WERI-Rb-1 (cell line): ENCODE measurements around the gene CORO2A.

ENCODE experiments used
- DNase-seq: peaks from one replicate; pipeline ENCODE4 v3.0.0-alpha.2; 2020
- H3K27ac ChIP-seq: fragments of 250-450 bp; sonication (Bioruptor Pico); 2 replicates; pipeline ENCODE4 v1.5.1; 2020; ENCODE audit warnings: mild to moderate bottlenecking, moderate library complexity
- H3K27me3 ChIP-seq: fragments of 250-450 bp; sonication (Bioruptor Pico); 2 replicates; pipeline ENCODE4 v1.5.1; 2021; ENCODE audit warnings: mild to moderate bottlenecking, low read depth, moderate library complexity; ENCODE audit not compliant: insufficient read depth, severe bottlenecking
- H3K36me3 ChIP-seq: fragments of 250-450 bp; sonication (Bioruptor Pico); 2 replicates; pipeline ENCODE4 v1.5.1; 2020; ENCODE audit warnings: mild to moderate bottlenecking, moderate library complexity
- H3K4me3 ChIP-seq: 2 replicates; pipeline ENCODE4 v1.5.1; 2011; ENCODE audit warnings: low read depth, mild to moderate bottlenecking, control low read depth, low read length
- H3K9me3 ChIP-seq: fragments of 250-450 bp; sonication (Bioruptor Pico); 2 replicates; pipeline ENCODE4 v1.5.1; 2021; ENCODE audit warnings: mild to moderate bottlenecking, moderate library complexity; ENCODE audit not compliant: severe bottlenecking
- TF ChIP-seq, protein P1 (sequence below): IDR thresholded peaks from 2 replicates; pipeline ENCODE4 v1.5.1; 2011; ENCODE audit warnings: low read depth, mild to moderate bottlenecking, control low read depth, inconsistent platforms, low read length

CORO2A gene

DNA sequence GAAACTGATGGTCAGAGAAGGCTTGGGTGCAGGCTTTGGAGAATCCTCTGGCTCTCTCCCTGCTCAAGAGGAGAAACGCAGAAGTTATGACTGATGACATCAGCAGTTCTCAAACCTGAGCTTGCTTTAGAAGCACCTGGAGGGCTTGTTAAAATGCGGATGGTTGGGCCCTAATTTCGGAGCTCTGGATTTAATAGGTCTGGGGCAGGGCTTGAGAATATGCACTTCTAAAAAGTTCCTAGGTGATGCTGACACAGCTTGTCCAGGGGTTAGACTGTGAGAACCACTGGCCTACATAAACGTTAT, 36.6 kb upstream of the CORO2A start:
- H3K27me3 ChIP-seq, result no peaks in the 10 kb centered on the region
- no peaks in the 10 kb centered on the region for H3K9me3 ChIP-seq
- peaks cover 24% of the 10 kb centered on the region for H3K36me3 ChIP-seq
- H3K4me3 ChIP-seq, result no peak overlapping the region
- TF ChIP-seq, protein P1, sequence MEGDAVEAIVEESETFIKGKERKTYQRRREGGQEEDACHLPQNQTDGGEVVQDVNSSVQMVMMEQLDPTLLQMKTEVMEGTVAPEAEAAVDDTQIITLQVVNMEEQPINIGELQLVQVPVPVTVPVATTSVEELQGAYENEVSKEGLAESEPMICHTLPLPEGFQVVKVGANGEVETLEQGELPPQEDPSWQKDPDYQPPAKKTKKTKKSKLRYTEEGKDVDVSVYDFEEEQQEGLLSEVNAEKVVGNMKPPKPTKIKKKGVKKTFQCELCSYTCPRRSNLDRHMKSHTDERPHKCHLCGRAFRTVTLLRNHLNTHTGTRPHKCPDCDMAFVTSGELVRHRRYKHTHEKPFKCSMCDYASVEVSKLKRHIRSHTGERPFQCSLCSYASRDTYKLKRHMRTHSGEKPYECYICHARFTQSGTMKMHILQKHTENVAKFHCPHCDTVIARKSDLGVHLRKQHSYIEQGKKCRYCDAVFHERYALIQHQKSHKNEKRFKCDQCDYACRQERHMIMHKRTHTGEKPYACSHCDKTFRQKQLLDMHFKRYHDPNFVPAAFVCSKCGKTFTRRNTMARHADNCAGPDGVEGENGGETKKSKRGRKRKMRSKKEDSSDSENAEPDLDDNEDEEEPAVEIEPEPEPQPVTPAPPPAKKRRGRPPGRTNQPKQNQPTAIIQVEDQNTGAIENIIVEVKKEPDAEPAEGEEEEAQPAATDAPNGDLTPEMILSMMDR, result no peak
- no peak for DNase-seq
- no peak overlapping the region for H3K27ac ChIP-seq

DNA sequence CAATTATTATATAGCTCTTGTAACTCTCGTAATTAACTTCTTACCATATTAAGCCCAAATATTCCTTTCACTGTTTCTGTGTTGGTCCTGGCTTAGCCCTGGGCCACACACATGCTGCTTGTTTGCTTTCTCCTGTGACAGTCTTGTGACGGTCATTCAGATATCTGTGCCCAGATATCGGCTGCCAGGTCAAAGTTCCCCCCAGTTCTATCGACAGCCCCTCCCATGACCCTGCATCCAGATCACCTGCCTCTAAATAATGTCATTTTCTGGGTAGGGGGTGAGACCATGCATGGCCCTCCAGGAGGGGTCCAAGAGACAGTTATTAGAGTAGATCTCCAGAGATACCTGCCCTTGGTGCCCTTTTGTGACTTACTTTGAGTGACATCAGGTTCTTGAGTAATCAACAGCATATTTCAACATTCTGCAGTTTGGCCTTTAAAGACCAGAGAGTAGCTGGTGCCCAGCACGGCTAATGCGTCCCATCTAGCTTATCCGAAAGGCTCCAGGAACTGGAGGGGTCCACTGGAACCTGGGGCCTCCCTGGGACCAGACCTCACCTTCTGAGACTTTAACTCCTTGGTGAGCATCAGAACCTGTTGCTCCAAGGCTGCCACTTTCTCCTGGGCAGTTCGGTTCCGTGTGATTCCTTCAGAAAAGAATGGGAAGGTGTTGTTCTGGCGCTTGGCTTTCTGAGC, 36.1 kb upstream of the CORO2A start:
- H3K27me3 ChIP-seq, result no peaks in the 10 kb centered on the region
- peaks cover 24% of the 10 kb centered on the region for H3K36me3 ChIP-seq
- H3K27ac ChIP-seq, result peak overlapping the region; percentile 13; the same call in 1 of the 2 replicates
- no peak for DNase-seq
- TF ChIP-seq, protein P1, result no peak
- no peaks in the 10 kb centered on the region for H3K9me3 ChIP-seq
- no peak overlapping the region for H3K4me3 ChIP-seq

DNA sequence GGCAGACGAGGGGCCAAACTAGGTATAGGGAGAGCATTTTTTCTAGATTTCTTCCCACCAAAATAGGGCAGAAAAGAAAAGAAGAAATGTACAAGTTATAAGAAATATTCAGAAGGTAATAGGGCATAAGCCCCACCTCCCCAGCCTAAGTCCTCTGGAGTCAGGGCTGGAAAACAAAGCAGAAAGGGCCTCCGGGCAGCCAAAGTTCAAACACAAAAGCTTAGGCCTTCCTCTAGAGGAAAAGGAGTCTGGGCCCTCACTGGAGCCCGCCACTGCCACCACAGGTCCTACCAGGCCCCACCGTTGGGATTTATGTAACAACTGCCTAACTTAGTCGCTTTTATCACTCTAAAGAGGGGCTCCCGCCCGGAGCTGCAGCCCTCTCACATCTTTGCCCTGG, 35.4 kb upstream of the CORO2A start:
- TF ChIP-seq, protein P1, result no peak
- H3K27ac ChIP-seq, result peak overlapping the region; percentile 13; the same call in 1 of the 2 replicates
- no peak for DNase-seq
- H3K4me3 ChIP-seq, result no peak overlapping the region
- H3K36me3 ChIP-seq, result peaks cover 21% of the 10 kb centered on the region
- H3K9me3 ChIP-seq, result no peaks in the 10 kb centered on the region
- no peaks in the 10 kb centered on the region for H3K27me3 ChIP-seq

DNA sequence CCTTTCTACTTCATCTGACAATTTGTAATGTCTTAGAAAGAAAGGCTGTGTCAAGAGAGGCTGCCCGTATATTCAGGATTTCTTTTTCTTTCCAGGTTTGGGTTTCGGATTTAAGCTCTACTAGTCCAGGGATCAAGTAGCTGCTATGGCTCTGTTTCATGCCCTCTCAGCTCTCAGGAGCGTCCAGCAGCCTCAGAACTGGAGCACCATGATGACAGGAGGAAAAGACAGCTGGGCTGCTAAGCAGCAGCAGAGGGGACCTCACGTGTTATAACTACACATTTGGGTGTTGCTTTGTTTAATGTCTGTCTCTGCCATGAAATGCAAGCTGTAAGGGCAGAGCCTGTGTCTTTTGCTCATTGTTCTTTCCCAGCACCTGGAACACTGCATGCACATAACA, 34.5 kb upstream of the CORO2A start:
- H3K27me3 ChIP-seq, result no peaks in the 10 kb centered on the region
- DNase-seq, result peak; percentile 51
- peaks cover 16% of the 10 kb centered on the region for H3K36me3 ChIP-seq
- peak overlapping the region; percentile 75 for H3K27ac ChIP-seq
- H3K4me3 ChIP-seq, result no peak overlapping the region
- TF ChIP-seq, protein P1, result no peak
- no peaks in the 10 kb centered on the region for H3K9me3 ChIP-seq

DNA sequence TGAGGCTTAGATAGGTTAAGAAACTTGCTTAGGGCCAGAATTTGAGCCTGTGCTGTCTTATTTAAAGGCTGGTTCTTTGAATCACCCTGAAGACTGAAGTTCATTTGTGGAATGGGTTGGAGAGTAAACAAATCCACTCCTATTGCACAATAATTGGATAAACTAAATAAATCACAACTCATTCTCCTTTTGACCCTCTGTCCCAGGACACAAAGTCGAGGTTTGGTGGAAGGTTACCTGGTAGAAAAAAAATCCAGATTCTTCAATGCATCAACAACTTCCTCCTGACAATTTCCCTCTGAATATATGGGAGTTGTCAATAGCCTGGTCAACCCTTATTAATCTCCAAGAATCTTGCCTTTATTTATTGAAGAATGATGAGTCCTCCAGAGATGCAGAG, 34.1 kb upstream of the CORO2A start:
- no peaks in the 10 kb centered on the region for H3K27me3 ChIP-seq
- DNase-seq, result no peak
- H3K4me3 ChIP-seq, result no peak overlapping the region
- H3K9me3 ChIP-seq, result no peaks in the 10 kb centered on the region
- TF ChIP-seq, protein P1, result no peak
- peak overlapping the region; percentile 75 for H3K27ac ChIP-seq
- peaks cover 16% of the 10 kb centered on the region for H3K36me3 ChIP-seq

DNA sequence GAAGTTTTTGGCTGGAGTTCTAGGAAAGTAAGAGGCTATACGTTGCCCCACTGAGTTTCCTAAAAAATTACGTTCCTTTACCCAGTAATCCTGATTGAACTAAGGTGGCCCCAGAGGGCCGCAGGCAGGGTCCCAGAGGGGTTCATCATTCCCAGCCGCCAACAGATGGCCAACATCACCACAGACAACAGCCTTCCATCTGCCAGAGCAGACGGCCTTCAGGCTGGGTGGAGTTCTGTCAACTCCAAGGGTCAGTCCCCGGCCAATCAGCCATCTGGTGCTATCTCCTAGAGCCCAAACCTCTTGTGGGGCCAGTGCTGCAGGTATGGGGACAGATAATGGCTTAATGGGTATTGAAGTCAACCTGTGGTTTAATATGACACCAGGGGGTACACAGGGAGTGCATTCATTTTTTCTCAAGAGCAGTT, 32.6 kb upstream of the CORO2A start:
- Histone ChIP-seq H3K36me3 (peaks cover 16% of the 10 kb centered on the region), H3K4me3 (no peak overlapping the region), H3K27me3 (no peaks in the 10 kb centered on the region), H3K27ac (peak overlapping the region; percentile 75), H3K9me3 (no peaks in the 10 kb centered on the region)
- TF ChIP-seq, protein P1, result no peak
- DNase-seq, result peak; percentile 96
